Calu3 (cell line): Measurements from ENCODE around the gene DFFB. TPM values are rescaled to one million over a fixed set of nuclear protein-coding genes. Genes with fewer than 3 reads are reported as not detected.

Source experiments
- BruUV-seq: library from RNA; stranded (reverse); fragments of 400-500 nt; replicated peaks from 2 replicates; lab custom pipeline; 2021; lab: Mats Ljungman, UMichigan
- CTCF ChIA-PET: fragments of 300-600 bp; sonication (Branson Sonifier 250); formaldehyde crosslinking; loops from one replicate; lab custom pipeline; 2022; ENCODE audit warnings: antibody characterized with exemption; lab: Charles Lee
- DNase-seq: peaks from one replicate; pipeline ENCODE4 v3.0.0; 2022
- H3K27ac Mint-ChIP-seq: one replicate; pipeline ENCODE4 v1.8.0; 2022; ENCODE audit warnings: mixed read lengths; ENCODE audit not compliant: unreplicated experiment
- H3K27me3 Mint-ChIP-seq: one replicate; pipeline ENCODE4 v1.8.0; 2022; ENCODE audit warnings: mixed read lengths; ENCODE audit not compliant: unreplicated experiment
- H3K36me3 Mint-ChIP-seq: one replicate; pipeline ENCODE4 v1.8.0; 2022; ENCODE audit warnings: mild to moderate bottlenecking, moderate library complexity, mixed read lengths; ENCODE audit not compliant: insufficient read depth, unreplicated experiment
- H3K4me1 Mint-ChIP-seq: one replicate; pipeline ENCODE4 v1.8.0; 2022; ENCODE audit warnings: mild to moderate bottlenecking, low read depth, mixed read lengths; ENCODE audit not compliant: unreplicated experiment
- H3K4me3 Mint-ChIP-seq: one replicate; pipeline ENCODE4 v1.8.0; 2022; ENCODE audit warnings: mild to moderate bottlenecking, low read depth, moderate library complexity, mixed read lengths; ENCODE audit not compliant: unreplicated experiment
- H3K9me3 Mint-ChIP-seq: one replicate; pipeline ENCODE4 v1.8.0; 2022; ENCODE audit warnings: low read depth, mixed read lengths; ENCODE audit not compliant: unreplicated experiment
- intact Hi-C: fragments of 100-400 bp; cut with micrococcal nuclease; formaldehyde crosslinking; loops from one replicate; pipeline ENCODE4 v1.10.0; 2022; ENCODE audit not compliant: unreplicated experiment
- total RNA-seq: library from RNA; stranded (reverse); gene quantifications from 2 replicates; pipeline ENCODE4 v1.2.3, GENCODE V29; 2022
- TF ChIP-seq, protein P1 (sequence below): fragments of 200-600 bp; IDR thresholded peaks from one replicate; pipeline ENCODE4 v1.8.0; 2022; ENCODE audit warnings: antibody characterized with exemption; ENCODE audit not compliant: unreplicated experiment

The DFFB gene
- total RNA-seq, 1 experiment from 2014 or later: 6.6 TPM

- CTCF ChIA-PET: interaction anchor here (0.5 kb wide), 1 partner anchor 31 kb away, joined by 4 read pairs; no protein-coding TSS in a partner anchor
- Mint-ChIP-seq H3K4me1 (no peaks in the 10 kb centered on the region), H3K27me3 (peaks cover 66% of the 10 kb centered on the region), H3K27ac (no peak overlapping the region), H3K4me3 (no peak overlapping the region), H3K9me3 (peaks cover 12% of the 10 kb centered on the region), H3K36me3 (no peaks in the 10 kb centered on the region)
- no TSS peak for BruUV-seq
- intact Hi-C loops: no loop called here
- no peak for DNase-seq
- TF ChIP-seq, protein P1, sequence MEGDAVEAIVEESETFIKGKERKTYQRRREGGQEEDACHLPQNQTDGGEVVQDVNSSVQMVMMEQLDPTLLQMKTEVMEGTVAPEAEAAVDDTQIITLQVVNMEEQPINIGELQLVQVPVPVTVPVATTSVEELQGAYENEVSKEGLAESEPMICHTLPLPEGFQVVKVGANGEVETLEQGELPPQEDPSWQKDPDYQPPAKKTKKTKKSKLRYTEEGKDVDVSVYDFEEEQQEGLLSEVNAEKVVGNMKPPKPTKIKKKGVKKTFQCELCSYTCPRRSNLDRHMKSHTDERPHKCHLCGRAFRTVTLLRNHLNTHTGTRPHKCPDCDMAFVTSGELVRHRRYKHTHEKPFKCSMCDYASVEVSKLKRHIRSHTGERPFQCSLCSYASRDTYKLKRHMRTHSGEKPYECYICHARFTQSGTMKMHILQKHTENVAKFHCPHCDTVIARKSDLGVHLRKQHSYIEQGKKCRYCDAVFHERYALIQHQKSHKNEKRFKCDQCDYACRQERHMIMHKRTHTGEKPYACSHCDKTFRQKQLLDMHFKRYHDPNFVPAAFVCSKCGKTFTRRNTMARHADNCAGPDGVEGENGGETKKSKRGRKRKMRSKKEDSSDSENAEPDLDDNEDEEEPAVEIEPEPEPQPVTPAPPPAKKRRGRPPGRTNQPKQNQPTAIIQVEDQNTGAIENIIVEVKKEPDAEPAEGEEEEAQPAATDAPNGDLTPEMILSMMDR: no peak
Observed at GRCh38 chr1:3931007-3931912, 74.0 kb downstream of the DFFB start.

GRCh38 chr1:3932156-3932919, 75.1 kb downstream of the DFFB start:
- H3K9me3 Mint-ChIP-seq: peaks cover 12% of the 10 kb centered on the region
- CTCF ChIA-PET: no interaction called here
- TF ChIP-seq, protein P1: no peak
- H3K4me3 Mint-ChIP-seq: no peak overlapping the region
- no peak overlapping the region for H3K27ac Mint-ChIP-seq
- no TSS peak for BruUV-seq
- no peaks in the 10 kb centered on the region for H3K4me1 Mint-ChIP-seq
- intact Hi-C loops: no loop called here
- no peak for DNase-seq
- H3K27me3 Mint-ChIP-seq: peaks cover 56% of the 10 kb centered on the region
- no peaks in the 10 kb centered on the region for H3K36me3 Mint-ChIP-seq

Other genes starting within 250 kb of the DFFB start
- 32.4 and 33.8 TPM in 2 replicates for gene MEGF6, start 246.0 kb upstream of the DFFB start, total RNA-seq
- 22.5 and 27.3 TPM in 2 replicates for gene TPRG1L, start 232.5 kb upstream of the DFFB start, total RNA-seq
- 14.9 and 18.6 TPM in 2 replicates for gene WRAP73, start 207.4 kb upstream of the DFFB start, total RNA-seq
- 0.34 and 0.54 TPM in 2 replicates for gene TP73, start 205.0 kb upstream of the DFFB start, total RNA-seq
- not detected in 2 replicates for gene CCDC27, start 105.0 kb upstream of the DFFB start, total RNA-seq
- 2.7 and 4.2 TPM in 2 replicates for gene SMIM1, start 84.7 kb upstream of the DFFB start, total RNA-seq
- gene LRRC47, start 61.0 kb upstream of the DFFB start, total RNA-seq: 35.8 and 38.1 TPM in 2 replicates
- gene CEP104, start 265 bp upstream of the DFFB start, total RNA-seq: 29.4 and 34.3 TPM in 2 replicates
- gene C1orf174, start 42.8 kb downstream of the DFFB start, total RNA-seq: 20.9 and 21.1 TPM in 2 replicates